ENCODE measurements around the gene MCU.
"Not testable (repeated sequence)": the region's sequence is repeated elsewhere in the genome, so short reads cannot be mapped to it uniquely, and the experiment has no call there.

MCU gene

GRCh38 chr10:72691863-72692743 lies at the start of gene MCU:
MCU (plus strand) TSS chr10:72692143; CDS start chr10:72692152, 9 bp downstream.
- peak; percentile 89 for DNase-seq

- DNase-seq: no peak
Observed at GRCh38 chr10:72642318-72642717, 49.6 kb upstream of the MCU start.

GRCh38 chr10:72645263-72645858 lies 46.6 kb upstream of the MCU start:
- no peak for DNase-seq

- not testable (repeated sequence) for DNase-seq
Observed at GRCh38 chr10:72646971-72647370, 45.0 kb upstream of the MCU start.

GRCh38 chr10:72648301-72648700 lies 43.6 kb upstream of the MCU start:
- DNase-seq: no peak

DNA sequence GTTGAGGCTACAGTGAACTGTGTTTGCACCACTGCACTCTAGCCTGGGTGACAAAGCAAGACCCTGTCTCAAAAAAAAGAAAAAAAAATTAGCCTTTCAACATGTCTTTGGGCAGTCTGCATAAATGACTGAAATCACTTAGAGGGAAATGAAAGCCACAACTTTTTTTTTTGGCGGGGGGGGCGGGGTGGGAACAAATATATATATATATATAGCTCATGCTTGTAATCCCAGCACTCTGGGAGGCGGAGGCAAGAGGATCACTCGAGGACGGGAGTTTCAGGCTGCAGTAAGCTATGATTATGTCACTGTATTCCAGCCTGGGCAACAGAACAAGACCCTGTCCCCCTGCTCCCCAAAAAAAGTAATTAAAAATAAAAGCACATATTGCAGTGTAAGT lies 42.7 kb upstream of the MCU start:
- DNase-seq: no peak

- DNase-seq: no peak
Observed at GRCh38 chr10:72653383-72654096, 38.4 kb upstream of the MCU start.

DNA sequence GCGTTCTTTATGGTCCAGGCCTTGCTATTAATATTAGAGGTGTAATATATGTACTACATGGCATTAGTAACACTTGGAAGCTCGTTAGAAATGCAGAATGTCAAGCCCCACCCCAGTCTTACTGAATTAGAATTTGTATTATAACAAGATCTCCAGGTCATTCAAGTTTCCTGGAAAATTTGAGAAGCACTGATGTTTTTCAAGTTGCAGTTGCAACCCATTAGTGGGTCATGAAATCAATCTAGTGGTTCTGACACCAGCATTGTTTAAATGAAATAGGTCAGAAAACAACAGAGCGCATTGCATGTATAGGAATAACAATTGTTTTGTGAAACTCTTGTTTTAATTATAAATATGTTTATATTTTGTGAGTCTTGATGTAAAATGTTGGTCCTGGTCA lies 37.2 kb upstream of the MCU start:
- no peak for DNase-seq

DNA sequence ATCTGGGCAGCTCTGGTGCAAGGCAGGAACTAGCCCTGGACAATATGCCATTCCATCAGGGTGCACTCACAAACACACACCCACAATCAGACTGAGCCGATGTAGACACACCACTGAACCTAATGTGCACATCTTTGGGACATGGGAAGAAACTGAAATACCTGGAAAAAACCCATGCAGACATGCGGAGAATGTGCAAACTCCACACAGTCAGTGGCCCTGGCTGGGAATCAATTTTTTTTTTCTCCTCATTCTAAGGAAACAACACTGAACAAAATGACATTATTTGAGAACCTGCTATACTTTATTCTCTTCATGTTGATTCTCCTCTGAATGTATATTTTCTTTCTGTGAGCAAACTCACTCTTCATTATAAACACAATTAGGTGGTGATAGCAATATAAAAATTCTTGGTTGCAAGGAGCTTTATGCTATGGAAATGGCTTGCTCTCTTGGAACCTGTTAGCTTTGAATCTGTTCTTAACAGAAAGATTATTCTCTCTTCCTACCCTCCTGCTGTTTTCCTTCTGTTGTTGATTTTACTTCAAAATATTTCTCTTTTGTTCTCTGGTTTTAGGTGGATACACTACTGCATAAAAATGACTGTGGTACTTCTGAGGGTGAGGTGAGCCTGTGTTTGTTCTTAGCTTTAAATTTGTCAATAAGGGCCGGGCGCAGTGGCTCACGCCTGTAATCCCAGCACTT lies 33.1 kb upstream of the MCU start:
- DNase-seq: no peak

GRCh38 chr10:72659694-72660093 lies 32.2 kb upstream of the MCU start:
- DNase-seq: no peak

DNA sequence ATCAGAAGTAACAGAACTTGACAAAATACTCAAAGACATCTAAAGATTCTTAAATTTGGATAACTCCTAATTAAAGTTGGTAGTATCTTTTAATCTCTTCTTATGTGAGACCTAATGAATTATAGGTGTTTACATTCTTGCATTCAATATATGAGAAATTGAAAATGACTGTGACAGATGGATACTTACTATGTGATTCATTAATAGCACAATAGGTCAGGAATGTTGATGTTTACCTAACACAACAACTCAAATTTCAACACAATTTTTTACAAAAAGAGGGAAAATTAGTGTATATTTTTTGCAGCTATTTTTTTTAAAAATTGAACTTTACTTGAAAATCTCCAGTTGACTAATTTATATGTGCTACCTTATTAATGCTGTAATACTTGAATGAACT lies 31.7 kb upstream of the MCU start:
- no peak for DNase-seq

DNA sequence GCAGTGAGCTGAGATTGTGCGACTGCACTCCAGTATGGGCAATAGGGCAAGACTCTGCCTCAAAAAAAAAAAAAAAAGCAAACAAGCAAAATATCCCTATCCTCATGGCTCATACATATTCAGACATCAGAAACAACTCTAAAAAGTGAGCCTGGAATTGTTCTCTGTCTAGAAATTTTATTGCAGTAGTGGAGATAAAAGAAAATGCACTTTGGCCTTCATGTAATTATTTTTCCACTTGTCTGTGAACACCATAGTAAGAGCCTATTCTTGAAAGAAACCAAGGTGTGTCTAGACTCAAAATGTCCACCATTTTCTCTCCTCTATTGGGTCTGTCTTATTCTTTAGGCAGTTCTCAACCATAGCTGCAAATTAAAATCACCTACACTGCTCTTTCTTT lies 30.5 kb upstream of the MCU start:
- no peak for DNase-seq

DNA sequence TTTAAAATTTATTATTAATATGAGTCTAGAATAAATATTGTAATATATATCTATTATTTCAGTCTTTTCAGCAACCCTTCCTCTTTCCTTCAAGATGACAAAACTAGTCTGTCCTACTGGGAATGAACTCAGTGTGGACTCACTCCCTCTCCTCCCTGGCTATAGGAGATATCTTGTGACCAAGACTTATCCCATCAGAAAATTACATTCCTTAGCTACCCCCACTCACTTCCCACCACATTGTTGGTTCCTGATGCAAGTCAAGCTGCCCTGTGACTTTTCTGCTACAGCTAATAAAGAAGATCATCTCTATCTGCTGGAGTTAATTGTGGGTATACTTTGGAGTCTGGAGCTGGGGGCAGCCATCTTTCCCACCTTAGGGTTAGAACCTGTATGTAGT lies 28.0 kb upstream of the MCU start:
- DNase-seq: no peak

DNA sequence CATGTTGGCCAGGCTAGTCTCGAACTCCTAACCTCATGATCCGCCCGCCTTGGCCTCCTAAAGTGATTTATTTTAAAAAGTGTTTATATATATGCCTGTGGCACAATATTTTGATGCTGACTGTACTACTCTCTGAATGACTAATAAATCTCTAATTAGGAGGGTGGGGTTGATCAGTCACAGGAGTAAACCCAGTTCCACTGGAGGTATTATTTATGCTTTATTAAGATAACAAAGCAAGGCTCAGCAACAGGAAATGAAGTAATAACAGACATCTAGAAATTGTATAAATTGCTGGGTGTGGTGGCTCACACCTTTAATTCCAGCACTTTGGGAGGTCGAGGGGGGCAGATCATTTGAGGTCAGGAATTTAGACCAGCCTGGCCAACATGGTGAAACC lies 26.0 kb upstream of the MCU start:
- no peak for DNase-seq

DNA sequence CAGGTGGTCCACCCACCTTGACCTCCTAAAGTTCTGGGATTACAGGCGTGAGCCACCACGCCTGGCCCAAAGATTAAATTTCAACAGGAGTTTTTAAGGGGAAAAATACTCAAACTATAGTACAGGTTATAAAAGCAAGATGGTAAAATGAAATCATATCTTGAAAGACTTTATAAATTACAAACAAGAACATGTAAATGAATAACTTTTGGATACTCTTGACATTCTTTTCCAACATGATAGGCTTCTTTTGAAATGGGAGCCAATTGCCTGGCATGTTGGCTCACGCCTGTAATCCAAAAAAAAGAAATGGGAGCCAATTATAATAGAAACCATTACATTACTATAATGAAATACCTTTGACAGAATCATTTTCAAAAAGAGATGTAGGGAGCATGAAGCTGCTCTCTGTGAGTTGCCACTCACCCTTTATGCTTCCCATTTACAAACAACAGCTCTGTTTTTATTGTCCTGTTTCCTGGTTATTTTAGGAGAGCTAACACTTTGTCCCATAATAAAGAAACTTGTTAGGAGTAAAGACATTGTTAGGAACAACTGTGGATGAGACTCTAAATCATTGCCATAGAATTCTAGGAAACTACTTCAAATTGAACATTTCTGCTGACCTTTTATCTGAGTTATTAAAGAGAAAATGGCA lies 24.6 kb upstream of the MCU start:
- DNase-seq: no peak

DNA sequence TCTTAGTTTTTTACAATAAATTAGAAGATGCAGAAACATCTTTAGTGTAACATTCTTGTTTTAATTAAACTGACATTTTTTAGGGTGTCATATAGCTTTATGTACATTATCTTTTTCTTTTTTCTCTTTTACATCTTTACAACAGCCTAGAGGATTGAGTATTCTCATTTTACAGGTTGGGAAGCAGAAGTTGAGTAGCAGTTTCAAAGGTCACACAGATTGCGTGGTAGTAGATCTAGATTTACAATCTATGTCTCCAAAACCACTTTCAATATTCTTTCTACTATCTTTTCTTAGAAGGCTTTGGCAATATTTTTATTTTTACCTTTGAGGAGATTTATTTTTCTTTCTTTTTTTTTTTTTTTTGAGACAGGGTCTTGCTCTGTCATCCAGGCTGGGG lies 18.7 kb upstream of the MCU start:
- DNase-seq: no peak

- DNase-seq: not testable (repeated sequence)
Observed at GRCh38 chr10:72674174-72674573, 17.8 kb upstream of the MCU start.

- DNase-seq: no peak
Observed at GRCh38 chr10:72679838-72680241, 12.1 kb upstream of the MCU start.

- DNase-seq: no peak
Observed at GRCh38 chr10:72682638-72683037, 9.3 kb upstream of the MCU start.

DNA sequence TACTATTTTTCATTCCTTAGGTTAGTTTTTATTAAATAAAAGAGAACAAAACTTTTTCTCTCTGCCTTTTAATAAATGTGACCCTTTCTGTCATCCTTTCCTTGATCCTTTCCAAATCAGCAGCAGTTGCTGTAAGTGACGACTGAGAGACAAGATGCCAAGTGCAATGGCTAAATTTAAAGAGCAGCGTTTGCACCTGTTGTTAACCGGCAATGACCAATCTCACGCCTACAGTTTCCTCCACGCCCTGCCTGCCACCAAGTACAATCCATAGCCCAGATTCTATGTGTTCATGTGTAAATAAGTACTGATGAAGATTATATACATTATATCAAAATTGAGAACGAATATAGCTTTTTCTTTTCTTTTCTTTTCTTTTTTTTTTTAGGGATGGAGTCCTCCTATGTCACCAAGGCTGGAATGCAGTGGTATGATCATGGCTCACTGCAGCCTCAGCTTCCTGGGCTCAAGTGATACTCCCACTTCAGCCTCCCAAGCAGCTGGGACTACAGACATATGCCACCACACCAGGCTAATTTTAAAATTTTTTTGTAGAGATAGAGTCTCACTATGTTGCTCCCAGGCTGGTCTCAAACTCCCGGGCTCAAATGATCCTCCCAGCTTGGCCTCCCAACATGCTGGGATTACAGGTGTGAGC lies 6.5 kb upstream of the MCU start:
- no peak for DNase-seq

GRCh38 chr10:72686430-72686829 lies 5.5 kb upstream of the MCU start:
- DNase-seq: not testable (repeated sequence)

- no peak for DNase-seq
Observed at GRCh38 chr10:72687035-72687434, 4.9 kb upstream of the MCU start.

Measured in activated gamma-delta T cell treated with Interleukin-2 at 50 U/mL for 16 hours (primary cell).